Fibroblast of skin of left quadriceps (primary cell): ENCODE data around the gene MYOCD.
"Not testable (repeated sequence)": the region's sequence is repeated elsewhere in the genome, so short reads cannot be mapped to it uniquely, and the experiment has no call there.

Source experiments
- DNase-seq, 2 experiments: peaks; one replicate each; pipeline ENCODE4 v3.0.0-alpha.2; 2013; ENCODE audit warnings: low read depth in 2 of 2

Gene MYOCD

GRCh38 chr17:12665263-12666210 is at the start of gene MYOCD:
TSS of gene MYOCD (plus strand) at chr17:12665890. CDS start at chr17:12666189, 299 bp downstream.
- no peak for DNase-seq

- DNase-seq = no peak
These were observed 49.5 kb upstream of the MYOCD start for GRCh38 chr17:12616161-12616560.

- peak; percentile 83 to 84 for DNase-seq
These were observed 47.1 kb upstream of the MYOCD start for GRCh38 chr17:12618557-12618956.

- DNase-seq = no peak
These were observed 46.1 kb upstream of the MYOCD start for GRCh38 chr17:12619459-12620199.

- DNase-seq = no peak
These were observed 45.4 kb upstream of the MYOCD start for GRCh38 chr17:12620200-12620720.

- DNase-seq = no peak
These were observed 43.0 kb upstream of the MYOCD start for GRCh38 chr17:12622726-12623125.

- no peak for DNase-seq
These were observed 42.4 kb upstream of the MYOCD start for GRCh38 chr17:12623220-12623848.

GRCh38 chr17:12624211-12624610 is 41.5 kb upstream of the MYOCD start:
- no peak for DNase-seq

- DNase-seq = no peak
These were observed 40.6 kb upstream of the MYOCD start for GRCh38 chr17:12625092-12625491.

GRCh38 chr17:12627177-12627629 is 38.5 kb upstream of the MYOCD start:
- peak in 1 of 2 experiments; percentile 64 for DNase-seq

- DNase-seq = no peak
These were observed 37.8 kb upstream of the MYOCD start for GRCh38 chr17:12627781-12628451.

GRCh38 chr17:12631076-12631475 is 34.6 kb upstream of the MYOCD start:
- DNase-seq = no peak

- no peak for DNase-seq
These were observed 32.9 kb upstream of the MYOCD start for GRCh38 chr17:12632785-12633184.

GRCh38 chr17:12634789-12635414 is 30.8 kb upstream of the MYOCD start:
- DNase-seq = no peak

GRCh38 chr17:12635996-12636395 is 29.7 kb upstream of the MYOCD start:
- not testable (repeated sequence) for DNase-seq

GRCh38 chr17:12637015-12637414 is 28.7 kb upstream of the MYOCD start:
- peak; percentile 89 for DNase-seq

- no peak for DNase-seq
These were observed 27.7 kb upstream of the MYOCD start for GRCh38 chr17:12637745-12638651.

GRCh38 chr17:12640364-12640763 is 25.3 kb upstream of the MYOCD start:
- no peak for DNase-seq

- no peak for DNase-seq
These were observed 24.6 kb upstream of the MYOCD start for GRCh38 chr17:12641084-12641483.

- DNase-seq = no peak
These were observed 23.7 kb upstream of the MYOCD start for GRCh38 chr17:12642034-12642433.
